ENCODE measurements around the gene SYNCRIP.
"Not testable (repeated sequence)": the region's sequence is repeated elsewhere in the genome, so short reads cannot be mapped to it uniquely, and the experiment has no call there.

The SYNCRIP gene
- 32.1 to 72.9 (median 56.3) reads per million in 4 donors for total RNA-seq

DNA sequence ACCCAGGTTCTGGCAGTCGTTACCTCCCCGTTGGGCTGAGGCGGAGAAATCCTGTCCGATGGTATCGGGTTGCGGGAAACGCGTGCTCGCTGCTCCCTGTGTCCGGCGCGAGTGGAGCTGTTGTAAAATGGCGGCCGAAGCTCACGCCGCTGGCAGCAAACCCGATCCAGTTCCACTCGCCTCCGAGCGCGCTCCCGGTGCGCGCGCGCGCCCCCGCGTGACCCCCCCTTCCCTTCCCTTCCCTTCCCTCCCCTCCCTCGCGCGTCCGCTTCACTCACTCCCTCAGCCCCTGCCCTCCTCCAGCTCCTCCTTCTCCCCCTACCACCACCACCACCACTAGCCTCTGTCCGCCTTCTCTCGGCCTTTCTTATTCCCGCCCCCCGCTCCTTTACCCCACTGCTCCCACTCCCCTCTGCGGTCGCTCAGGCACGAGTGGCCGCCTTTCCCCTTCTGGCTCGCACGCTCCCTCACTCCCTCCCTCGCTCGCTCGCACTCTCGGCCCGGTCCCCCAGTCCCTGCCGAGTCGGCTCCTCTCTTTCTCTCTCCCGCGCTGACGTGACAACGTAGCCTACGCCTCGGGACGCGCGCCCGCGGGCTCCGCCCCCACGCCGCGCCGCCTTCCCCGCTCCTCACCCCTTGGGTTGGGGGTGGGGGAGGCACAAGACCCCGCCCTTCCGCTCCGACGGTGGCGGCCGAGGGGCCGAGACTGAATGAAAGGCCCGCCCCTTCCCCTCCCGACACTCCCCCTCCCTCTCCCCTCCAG lies at the start of gene SYNCRIP:
SYNCRIP (minus strand) TSS at position 113 of the 763 bp plus-strand sequence. CDS start 1,447 bp downstream, outside the sequence.
- peak; percentile 95 to 99 (median 97) for DNase-seq

DNA sequence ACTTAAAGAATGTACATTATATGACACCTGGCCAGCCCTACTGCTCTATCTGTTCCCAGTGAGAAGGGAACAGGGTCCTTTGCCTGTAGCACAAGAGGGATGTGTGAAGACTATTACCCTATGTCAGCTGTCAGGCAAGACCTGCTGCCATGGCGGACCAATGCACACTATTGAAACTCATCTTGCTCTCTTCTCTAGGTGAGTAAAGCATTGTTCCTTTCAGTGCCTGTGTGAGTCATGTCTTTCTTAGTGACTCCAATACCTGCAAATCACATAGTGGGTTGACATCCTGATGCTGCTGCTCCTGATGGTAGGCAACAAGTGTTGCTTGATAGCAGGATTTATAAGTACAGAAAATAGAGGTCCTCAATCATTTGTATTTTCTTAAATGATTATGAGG lies 48.8 kb upstream of the SYNCRIP start:
- DNase-seq = no peak

DNA sequence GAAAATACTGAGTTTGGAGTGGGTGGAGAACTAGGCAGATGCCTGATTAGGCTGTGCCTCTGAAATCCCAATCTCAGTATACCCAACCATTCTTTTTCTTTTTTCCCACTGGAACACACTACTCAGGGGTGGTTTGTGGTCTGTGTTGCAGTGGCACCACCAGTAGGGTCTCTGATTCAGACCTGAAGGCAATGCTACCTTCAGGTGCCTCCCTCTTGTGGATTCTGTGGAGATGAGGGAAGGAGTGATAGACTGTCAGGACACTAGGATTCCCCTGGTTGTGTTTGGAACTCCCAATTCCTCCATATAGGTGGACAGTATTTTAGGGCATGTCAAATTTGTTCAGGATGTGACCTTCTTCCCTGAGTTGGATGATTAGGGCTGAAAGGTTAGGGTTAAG lies 47.4 kb upstream of the SYNCRIP start:
- no peak for DNase-seq

DNA sequence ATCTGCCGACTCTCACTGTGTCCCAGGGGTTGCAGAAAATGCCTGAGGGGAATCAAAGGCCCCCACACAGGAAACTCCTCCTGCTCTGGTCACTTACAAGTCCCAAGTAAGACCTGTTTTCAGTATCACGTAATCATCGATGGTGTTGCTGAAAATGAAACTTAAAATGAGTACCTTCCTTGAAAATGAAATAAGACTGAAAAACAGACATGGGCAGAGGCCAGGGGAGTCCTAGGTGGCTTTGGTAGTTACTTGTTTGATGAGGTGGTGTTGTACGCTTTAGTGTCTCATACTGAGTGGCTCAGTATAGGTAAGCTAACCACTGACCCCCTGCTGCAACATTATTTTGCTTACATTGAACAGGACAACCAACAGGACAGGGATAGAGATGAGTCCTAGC lies 43.0 kb upstream of the SYNCRIP start:
- peak in 1 of 5 donors; percentile 44 for DNase-seq

DNA sequence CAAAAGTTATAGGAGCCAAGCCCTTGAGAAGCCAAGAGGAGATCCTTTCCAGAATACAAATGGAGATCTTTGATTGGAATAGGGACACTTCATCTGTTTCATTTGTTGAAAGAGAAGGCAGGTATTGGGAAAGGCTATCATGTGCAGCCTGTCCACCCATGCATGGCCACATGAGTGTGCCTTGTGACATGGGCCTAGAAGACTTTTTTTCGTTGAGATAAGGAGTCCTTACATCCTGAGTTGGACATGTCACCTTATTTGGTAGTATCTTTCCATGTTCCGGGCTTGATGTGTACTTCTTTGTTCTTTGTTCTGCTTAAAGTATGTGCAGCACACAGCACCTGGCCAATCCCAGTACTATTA lies 42.1 kb upstream of the SYNCRIP start:
- no peak for DNase-seq

DNA sequence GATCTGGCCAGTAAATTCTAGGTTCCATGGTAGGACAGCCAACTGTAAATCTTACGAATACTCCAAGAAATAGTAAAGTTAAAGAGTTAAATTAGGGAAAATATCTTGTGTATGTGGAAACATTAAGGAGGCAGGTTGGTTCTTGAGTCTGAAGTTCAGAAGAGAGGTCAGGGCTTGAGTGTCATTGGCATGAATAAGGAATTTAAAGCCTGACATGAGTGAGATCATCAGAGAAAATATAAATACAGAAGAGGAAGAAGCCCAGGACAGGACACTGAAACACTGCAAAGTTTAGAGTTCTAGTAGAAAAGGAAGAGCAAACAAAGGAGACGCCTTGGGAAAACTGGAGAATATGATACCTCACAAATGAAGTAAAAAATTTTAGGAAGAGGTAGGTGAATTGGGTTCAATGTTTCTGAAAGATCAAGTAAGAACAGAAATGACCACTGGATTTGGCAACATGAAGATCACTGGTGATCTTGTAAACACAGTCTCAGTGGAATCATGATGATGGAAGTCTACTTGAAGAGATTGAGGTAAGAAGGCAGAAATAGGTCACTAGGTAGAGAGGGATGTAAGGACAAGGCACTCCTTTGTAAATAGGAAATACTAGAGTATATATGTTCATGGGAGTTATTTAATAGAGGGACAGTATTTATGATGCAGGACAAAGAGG lies 41.6 kb upstream of the SYNCRIP start:
- DNase-seq = no peak

DNA sequence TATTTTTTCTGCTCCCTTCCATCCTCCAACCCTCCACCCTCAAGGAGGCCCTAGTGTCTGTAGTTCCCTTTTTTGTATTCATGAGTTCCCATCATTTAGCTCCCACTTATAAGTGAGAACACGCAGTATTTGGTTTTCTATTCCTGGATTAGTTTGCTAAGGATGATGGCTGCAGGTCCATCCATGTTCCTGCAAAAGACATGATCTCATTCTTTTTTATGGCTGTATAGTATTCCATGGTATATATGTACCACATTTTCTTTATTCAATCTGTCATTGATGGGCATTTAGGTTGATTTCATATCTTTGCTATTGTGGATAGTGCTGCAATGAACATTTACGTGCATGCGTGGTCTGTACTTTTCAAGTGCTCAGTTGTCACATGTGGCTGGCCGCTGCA lies 39.2 kb upstream of the SYNCRIP start:
- not testable (repeated sequence) for DNase-seq

DNA sequence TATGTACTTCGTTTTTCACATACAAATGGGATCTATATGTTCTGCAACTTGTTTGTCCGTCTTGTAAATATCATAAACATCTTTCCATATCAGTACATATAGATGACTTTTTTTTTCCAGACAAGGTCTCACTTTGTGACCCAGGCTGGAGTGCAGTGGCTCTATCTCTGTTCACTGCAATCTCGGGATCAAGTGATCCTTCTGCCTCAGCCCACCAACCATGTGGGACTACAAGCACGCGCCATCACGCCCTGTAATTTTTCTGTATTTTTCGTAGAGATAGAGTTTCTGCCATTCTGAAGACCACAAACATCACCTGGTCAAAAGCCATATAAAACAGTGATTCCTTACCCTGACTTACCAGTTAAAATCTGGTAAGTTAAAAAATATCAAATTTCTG lies 37.7 kb upstream of the SYNCRIP start:
- DNase-seq = no peak

DNA sequence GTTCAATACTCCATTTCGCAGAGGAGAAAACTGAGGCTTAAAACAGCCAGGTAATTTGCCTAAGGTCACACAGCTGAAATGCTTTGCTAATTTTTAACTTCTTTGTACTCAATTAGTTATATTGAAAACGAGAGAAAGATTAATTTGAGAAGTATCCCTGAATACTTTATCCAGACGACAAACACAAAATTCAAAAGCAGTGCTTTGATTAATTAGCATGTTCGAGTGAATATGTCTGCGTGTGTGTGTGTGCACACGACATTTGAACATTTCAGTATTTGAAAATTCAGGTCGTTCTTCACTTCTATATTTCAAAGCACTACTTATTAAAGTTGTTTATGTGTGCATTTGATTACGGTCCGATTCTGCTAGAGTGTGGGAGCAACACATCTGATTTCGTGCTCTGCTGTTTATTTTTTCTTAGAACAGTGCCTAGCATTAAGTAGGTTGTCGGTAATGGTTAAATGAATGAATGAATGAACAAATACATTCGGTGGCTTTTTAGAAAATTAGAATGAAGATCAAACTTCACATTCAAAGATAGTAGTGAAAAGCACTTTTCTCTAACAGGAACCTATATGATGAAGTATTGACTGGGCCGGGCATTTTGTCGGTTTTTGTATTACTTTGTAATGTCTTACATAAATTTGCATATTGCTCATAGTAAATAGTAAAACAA lies 36.9 kb upstream of the SYNCRIP start:
- DNase-seq = no peak

DNA sequence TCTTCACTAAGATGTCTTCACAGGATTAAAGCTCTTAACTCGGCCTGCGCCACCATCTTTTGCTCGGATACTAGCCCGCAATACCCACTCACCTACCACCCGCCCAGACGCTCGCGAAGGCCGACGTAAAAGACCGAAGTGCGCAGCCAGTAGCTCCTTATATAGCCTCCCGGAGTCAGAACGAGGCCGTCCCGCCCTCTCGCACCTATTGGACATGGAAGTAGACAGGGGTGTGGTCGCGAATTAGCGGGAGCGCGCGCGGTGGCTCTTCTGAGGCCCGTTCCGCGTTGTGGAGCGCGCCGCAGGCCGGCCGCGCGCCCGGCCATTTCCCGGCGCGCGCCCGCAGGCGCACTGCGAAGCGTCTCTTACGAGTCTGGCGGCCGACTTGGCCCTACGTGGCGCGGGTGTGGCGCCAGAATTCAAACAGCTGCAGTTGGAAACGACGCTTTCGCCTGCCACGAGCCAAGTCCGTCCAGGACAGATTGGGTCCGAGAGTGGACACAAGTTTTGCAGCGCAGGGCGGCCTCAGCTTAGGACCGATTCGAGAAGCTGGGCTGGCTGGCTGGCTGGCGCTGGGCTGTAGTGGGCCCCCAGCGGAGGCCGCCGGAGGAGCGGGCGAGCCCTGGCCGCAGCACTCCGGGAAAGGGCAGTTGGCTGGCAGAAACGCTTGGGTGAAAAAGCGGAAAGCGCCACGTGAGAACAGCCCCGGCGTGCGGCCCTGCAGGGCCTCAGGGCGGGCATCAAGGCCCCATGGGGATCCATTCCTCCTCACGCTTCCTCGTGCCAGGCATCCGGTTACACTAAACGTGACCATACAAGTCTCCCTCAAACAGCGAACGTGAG lies 36.1 kb upstream of the SYNCRIP start:
- peak; percentile 95 to 98 (median 97) for DNase-seq

DNA sequence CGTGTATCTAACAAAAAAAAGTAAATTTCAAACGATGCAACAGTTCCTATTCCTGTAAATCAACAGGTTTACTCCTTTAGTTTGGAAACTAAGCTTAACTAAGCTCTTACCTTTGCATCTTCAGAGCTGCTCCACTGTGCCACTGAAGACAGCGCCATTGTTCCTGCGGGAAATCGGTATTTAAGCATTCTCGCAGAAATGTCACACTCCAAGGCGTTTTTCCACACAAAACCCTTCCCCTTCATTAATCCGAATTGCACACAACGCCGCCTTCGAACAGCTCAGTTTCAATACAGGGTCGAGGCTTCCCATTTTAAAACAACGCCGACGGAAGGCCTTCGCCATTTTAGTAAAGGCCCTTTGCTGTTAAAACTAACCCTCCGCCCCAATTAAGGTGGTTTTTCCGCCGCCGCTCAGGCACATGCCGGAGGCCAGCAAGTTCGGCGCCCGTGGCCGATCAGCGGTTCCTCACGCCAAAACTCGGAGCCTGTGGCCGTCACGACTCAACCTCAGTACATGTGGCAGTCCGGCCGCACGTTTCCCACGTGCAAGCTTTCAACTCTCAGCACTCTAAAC lies 35.4 kb upstream of the SYNCRIP start:
- DNase-seq = no peak

DNA sequence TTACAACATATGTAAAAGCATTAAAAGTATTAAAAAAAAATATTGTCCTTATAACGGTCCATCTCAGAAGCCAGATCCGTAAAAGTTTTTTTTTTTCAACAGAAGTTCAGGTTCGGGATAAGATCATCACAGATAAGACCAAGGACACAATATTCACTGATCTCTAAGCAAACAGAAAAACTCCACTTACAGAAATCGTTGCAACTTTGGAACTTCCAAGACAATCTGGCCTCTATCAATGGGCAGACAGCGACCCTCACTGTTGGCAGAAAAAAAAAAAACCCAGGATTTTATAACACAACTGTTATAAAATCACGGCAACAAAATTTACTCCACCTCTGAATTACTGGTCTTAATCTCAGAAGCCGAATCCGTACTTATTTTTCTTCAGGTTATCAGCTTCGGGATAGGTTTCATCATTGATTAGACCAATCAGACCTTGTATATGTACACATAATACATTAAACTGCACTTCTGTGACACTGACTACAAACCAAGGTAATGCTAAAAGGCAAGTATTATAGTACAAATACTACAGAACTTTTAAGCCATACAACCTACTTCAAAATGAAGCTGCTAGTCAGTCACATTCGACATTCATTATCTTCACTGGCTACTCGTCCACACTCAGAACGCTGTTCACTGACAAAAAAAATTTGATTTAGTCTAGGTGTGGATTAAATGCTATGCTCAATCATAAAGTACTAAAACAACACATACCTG lies 34.7 kb upstream of the SYNCRIP start:
- peak in 1 of 5 donors; percentile 34 for DNase-seq

DNA sequence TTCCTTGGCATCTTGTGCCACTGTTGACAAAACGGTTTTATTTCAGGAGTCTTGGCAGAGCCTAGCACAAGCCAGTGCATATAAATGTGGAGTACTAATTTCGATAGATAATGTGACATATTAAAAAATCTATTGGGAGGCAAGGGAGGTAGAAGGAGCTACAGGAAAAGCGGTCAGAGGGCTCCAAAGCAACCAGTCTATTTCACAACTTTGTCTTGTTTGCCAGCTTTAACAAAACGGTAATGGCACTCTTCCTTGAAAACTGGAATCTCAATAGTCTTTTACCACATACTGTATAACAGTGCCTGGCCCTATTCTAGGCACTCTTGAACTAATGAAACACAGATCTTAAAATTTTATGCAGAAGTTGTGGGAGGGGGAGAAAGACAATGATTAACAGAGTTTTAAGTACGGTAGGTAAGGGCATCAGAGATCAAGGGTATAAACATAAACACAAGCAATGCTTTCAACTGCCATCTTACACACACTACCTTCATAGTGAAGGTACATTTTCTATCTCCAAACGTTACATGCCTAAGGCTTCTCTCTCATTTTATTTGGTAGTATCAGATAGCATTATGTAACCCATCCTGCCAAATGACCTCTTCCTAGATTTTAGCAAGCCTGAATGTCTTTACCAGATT lies 33.5 kb upstream of the SYNCRIP start:
- no peak for DNase-seq

DNA sequence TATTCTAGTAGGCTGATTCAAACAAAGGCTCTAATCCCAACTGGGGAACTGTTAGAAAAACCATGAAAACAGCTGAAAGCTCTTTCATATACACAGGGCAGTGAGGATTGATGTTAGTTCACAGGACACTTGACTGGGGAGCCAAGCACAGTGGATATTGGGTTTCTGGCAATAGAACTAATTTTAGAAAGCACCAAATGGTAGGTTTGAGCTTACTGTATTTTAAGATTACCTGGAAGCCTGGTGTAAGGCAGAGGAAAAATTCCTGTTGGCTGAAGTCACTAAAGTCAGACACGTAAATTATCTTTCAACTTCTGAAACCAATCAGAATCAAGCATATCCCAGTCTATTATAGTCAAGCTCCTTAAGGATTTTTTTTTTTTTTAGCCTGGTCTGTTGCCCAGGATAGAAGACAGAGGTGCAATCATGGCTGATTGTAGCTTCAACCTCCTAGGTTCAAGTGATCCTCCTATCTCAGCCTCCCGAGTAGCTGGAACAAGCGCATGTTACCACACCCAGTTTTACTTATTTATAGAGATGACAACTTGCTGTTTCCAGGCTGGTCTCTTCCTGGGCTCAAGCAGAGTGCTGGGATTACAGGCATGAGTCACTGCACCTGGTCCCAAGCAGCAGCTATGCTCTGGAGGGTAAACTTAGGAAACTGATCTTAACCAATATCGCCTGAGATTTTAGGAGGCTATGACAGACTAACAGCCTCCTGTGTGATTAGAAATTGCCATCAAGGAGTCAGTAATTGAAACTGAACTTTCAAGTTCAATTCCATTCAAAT lies 32.5 kb upstream of the SYNCRIP start:
- DNase-seq = no peak

DNA sequence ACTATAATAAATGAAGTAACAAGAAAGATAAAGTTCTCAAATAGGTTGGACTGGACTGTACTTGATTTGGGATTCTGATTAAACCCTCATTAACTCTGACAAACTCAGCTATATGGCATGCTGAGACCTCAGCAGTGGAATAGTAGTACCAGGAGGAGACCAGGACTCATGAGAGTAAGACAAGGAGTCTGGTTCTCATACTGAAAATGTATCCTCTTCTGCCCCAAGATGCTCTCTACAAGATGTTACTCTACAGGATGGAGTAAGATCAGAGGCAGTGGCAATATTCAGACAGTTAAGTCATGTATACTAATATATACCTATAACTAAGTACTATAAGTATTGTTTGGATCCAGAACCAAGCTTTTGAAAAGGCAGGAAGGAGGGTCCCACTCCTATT lies 31.9 kb upstream of the SYNCRIP start:
- DNase-seq = no peak

DNA sequence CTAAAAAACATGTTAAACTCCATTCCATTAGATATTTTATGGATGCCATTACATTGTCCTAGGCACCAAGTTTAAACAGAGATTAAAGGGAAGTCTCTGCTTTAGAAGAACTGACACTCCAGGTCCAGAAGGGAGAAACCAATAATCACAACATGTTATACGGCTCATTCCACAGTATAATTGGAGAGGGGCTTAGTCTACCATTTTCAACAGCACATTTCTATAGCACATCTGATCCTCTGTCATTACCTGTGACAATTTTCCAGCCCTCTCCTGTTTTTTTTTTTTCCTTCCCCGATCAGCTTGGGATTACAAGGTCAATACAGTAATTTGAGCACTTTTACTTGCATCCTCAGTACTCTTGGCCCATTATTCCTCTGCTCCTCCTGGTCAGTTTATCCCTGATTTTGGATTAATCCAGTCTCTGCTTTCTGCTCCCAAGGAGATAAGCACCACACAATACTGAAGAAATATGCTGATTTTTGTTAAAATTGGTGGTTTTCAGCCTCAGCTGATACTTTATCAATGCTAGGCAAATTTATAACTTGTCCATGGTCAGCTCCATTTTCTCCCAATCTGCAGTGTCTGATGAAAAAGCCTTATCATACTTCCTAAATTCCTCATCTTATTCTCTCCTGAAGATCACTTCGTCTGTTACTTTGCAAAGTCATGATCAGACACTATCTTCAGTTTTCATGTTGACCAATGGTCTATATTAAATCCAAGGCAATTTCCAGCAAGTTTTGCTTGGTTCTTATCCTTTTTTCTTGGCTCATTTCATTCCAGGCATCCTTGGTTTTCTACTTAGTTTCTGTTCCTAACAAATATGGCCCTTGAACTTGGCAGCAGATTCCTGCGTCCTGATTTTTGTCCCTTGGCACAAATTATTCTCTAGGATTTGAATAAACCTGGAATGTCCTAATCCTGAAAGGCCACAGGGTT lies 30.8 kb upstream of the SYNCRIP start:
- no peak for DNase-seq

DNA sequence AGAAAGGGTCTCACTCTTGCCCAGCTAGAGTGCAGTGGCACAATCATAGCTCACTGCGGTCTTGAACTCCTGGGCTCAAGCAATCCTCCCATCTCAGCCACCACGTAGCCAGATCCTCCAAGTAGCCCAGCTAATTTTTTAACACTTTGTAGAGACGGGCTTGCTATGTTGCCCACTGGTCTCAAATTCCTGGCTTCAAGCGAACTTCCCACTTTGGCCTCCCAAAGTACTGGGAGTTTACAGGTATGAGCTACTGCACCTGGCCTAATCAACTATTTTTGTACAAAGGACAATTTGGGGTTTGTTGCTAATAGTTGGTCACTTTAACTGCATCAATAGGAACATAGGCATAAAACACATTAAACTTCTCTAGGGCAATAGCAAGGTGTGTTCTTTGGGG lies 29.9 kb upstream of the SYNCRIP start:
- DNase-seq = no peak

DNA sequence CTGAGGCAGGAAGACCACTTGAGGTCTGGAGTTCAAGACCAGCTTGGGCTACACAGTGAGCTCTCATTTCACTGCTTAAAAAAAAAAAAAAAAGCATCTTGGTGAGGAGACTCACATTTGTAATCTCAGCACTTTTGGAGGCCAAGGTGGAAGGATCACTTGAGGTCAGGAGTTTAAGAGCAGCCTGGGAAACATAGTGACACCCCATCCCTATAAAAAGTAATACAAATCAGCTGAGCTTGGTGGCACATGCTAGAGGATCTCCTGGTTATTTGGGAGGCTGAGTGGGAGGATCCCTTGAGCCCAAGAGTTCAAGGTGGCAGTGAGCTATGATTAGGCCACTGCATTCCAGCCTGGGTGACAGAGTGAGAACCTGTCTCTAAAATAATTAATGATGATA lies 29.4 kb upstream of the SYNCRIP start:
- DNase-seq = no peak

DNA sequence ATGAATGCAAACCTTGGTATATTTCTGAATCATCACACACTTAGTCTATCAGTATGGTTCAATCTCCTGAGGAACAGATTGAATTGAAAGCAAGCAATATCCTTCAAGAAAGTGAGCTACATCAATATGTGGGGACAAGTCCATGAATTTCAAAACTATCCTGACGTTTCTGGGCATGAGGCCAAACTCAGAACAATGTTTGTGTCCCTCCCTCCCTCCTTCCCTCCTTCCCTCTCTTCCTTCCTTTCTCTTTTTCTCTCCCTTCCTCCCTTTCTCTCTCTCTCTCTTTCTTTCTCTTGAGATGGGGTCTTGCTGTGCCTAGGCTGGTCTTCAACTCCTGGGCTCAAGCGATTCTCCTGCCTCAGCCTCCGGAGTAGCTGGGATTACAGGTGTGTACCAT lies 27.9 kb upstream of the SYNCRIP start:
- DNase-seq = no peak
